Measurements from ENCODE around the gene PILRB.

DNA sequence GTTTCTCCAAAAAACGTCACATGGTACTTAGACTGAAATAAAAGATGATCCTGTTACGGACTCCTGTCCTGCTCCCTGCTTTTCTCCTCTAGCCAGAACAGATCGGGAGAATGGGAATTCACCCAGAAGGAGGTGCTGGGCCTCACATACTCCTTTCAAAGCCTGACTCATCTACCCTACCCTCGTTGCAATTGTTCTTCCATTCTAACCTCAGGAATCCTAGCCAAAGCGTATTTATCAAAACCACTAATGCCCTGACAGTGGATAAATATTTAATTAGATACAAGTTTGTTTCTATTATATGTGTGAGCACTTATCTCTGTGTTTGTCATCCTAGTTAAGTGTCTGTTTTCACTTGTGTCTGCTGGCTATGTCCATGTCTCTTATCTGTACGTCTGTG, 48.9 kb downstream of the PILRB start:
- TF ChIP-seq, protein P1, sequence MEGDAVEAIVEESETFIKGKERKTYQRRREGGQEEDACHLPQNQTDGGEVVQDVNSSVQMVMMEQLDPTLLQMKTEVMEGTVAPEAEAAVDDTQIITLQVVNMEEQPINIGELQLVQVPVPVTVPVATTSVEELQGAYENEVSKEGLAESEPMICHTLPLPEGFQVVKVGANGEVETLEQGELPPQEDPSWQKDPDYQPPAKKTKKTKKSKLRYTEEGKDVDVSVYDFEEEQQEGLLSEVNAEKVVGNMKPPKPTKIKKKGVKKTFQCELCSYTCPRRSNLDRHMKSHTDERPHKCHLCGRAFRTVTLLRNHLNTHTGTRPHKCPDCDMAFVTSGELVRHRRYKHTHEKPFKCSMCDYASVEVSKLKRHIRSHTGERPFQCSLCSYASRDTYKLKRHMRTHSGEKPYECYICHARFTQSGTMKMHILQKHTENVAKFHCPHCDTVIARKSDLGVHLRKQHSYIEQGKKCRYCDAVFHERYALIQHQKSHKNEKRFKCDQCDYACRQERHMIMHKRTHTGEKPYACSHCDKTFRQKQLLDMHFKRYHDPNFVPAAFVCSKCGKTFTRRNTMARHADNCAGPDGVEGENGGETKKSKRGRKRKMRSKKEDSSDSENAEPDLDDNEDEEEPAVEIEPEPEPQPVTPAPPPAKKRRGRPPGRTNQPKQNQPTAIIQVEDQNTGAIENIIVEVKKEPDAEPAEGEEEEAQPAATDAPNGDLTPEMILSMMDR (IDR thresholded peaks at IDR 0.05) = no peak
- TF ChIP-seq, protein P2, sequence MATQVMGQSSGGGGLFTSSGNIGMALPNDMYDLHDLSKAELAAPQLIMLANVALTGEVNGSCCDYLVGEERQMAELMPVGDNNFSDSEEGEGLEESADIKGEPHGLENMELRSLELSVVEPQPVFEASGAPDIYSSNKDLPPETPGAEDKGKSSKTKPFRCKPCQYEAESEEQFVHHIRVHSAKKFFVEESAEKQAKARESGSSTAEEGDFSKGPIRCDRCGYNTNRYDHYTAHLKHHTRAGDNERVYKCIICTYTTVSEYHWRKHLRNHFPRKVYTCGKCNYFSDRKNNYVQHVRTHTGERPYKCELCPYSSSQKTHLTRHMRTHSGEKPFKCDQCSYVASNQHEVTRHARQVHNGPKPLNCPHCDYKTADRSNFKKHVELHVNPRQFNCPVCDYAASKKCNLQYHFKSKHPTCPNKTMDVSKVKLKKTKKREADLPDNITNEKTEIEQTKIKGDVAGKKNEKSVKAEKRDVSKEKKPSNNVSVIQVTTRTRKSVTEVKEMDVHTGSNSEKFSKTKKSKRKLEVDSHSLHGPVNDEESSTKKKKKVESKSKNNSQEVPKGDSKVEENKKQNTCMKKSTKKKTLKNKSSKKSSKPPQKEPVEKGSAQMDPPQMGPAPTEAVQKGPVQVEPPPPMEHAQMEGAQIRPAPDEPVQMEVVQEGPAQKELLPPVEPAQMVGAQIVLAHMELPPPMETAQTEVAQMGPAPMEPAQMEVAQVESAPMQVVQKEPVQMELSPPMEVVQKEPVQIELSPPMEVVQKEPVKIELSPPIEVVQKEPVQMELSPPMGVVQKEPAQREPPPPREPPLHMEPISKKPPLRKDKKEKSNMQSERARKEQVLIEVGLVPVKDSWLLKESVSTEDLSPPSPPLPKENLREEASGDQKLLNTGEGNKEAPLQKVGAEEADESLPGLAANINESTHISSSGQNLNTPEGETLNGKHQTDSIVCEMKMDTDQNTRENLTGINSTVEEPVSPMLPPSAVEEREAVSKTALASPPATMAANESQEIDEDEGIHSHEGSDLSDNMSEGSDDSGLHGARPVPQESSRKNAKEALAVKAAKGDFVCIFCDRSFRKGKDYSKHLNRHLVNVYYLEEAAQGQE (IDR thresholded peaks at IDR 0.05; ENCODE audit: insufficient read depth in 1 of 2, low read depth in 2 of 2, low read length in 1 of 2) = no peak
